ENCODE measurements around the gene MFF.

The MFF gene, protein sequence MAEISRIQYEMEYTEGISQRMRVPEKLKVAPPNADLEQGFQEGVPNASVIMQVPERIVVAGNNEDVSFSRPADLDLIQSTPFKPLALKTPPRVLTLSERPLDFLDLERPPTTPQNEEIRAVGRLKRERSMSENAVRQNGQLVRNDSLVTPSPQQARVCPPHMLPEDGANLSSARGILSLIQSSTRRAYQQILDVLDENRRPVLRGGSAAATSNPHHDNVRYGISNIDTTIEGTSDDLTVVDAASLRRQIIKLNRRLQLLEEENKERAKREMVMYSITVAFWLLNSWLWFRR

GRCh38 chr2:227324995-227325838 is at the start of gene MFF:
Gene MFF, plus strand, starts transcription at chr2:227325251. Its CDS starts 5,415 bp downstream, at chr2:227330666.
- DNase-seq = peak; percentile 87 to 89

DNA sequence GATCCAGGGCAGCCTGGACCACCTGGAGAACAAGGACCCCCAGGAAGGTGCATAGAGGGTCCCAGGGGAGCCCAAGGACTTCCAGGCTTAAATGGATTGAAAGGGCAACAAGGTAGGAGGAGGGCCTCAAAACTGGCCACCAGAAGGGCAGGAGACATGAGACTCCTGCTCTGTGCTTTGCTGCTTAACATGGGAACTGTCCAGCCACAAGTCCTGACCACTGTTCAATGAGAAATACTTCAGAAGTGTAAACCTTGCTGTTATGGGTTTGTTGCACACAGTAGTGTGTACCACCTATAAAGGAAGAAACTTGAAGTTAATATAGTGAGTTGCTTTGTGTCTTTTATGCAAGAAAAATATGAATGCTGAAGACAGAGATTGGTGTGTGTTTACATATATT is 44.2 kb upstream of the MFF start:
- DNase-seq = no peak

DNA sequence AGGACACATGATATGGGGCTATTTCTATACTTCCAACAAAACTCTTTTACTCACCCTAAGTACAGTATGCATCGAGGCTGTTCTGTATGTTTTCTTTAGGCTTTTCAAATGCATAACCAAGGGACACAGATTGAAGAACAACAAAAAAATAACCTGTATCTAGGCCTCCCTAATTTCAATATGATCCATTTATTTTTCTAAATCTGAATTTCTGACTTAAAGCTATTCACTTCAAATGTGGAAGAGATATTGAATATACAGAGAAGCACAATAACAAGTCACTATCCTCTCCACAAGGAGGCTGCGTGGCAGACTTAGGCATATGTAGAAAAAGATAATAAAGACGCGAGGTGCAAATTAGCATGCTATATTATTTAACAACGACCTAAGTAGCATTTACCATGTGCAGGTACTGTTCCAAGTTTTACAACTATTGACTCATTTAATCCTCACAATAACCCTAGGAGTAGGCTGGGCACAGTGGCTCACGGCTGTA is 39.3 kb upstream of the MFF start:
- DNase-seq = no peak

- no peak for DNase-seq
These were observed 37.3 kb upstream of the MFF start for GRCh38 chr2:227287771-227288170.

DNA sequence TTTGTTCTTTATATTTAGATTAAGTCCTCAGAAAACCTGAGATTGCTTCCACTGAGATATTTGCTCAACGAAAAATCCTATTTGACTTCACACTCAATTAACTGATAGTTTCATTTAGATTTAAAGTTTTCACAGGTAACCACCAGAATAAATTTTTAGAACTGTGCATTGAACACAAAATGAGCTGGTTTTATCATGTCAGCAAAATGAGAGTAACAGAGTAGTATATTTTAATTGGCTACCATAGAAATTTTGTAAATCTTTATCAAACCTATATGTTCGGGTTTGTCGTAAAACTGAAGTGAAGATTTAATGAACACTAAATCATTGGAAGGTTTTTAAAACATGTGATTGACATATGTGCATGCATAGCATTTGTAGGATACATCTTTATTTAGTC is 32.7 kb upstream of the MFF start:
- DNase-seq = no peak

GRCh38 chr2:227293531-227293930 is 31.5 kb upstream of the MFF start:
- no peak for DNase-seq

GRCh38 chr2:227295806-227296205 is 29.2 kb upstream of the MFF start:
- no peak for DNase-seq

- DNase-seq = no peak
These were observed 28.2 kb upstream of the MFF start for GRCh38 chr2:227296671-227297405.

- DNase-seq = no peak
These were observed 23.5 kb upstream of the MFF start for GRCh38 chr2:227301523-227301922.

- DNase-seq = no peak
These were observed 16.3 kb upstream of the MFF start for GRCh38 chr2:227308784-227309183.

DNA sequence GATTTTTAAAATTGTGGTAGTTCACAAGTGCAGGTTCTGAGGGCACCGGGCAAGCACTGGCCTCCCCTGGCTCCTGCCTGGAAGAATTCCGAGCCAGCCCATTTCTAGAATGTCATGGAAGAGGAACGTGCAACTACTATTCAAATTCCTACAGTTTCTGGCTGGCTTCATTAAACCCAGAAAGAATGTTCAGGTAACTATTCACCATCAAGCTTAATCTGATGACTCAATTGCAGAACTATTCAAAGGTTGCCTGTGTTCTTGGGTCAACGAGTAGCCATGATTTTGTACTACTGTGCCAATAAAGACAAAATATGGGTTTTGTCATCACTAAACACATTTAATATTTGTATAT is 14.3 kb upstream of the MFF start:
- no peak for DNase-seq

DNA sequence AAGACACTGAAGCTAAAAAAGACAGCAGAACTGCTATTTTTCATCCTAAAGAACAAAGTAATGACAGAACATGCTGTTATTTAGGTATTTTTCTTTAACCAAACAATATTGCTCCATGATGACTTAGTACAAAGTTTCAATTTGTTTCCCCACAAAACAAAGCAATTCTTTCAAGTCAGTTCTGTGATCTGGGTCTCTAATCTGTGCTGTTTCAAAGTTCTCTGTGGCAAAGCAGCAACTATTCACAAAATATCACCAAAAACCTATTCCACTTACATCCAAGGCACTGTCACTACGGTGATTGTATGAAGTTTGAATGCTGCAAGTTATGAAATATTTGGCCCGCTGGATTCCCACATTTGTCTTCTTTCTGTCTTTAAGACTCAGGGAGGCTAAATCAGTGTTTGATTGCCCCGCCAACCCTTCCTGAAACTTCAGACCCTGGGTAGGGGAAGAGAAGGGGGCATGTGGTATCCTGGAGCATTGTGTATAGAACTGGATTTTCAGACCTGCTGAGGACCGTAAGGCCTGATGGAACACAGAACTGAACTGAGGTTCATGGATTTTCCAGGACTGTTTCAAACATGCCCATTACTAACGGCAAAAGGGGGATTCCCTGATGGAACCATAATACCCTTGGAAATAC is 13.1 kb upstream of the MFF start:
- no peak for DNase-seq

GRCh38 chr2:227312579-227312978 is 12.5 kb upstream of the MFF start:
- DNase-seq = no peak

GRCh38 chr2:227313310-227313709 is 11.7 kb upstream of the MFF start:
- no peak for DNase-seq

- DNase-seq = no peak
These were observed 7.2 kb upstream of the MFF start for GRCh38 chr2:227317834-227318233.

DNA sequence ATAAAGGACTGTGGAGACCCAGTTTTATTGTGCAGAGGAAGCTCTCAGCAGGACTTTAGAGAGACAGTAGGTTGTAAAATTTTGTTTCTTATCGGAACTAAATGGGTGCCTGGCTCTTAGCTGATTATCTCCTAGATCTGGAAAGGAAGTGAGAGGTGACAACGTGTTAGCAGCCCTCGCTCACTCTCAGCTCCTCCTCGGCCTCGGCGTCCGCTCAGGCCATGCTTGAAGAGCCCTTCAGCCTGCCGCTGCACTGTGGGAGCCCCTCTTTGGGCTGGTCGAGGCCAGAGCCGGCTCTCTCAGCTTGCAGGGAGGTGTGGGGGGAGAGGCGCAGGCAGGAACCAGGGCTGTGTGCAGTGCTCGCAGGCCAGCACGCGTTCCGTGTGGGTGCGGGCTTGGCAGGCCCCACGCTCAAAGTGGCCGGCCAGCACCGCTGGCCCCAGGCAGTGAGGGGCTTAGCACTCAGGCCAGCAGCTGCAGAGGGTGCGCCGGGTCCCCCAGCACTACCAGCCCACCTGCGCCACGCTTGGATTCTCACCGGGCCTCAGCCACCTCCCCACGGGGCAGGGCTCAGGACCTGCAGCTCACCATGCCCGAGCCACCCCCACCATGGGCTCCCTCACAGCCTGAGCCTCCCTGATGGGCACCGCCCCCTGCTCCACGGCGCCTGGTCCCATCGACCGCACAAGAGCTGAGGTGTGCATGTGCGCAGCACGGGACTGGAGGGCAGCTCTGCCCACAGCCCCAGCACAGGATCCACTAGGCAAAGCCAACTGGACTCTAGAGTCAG is 4.6 kb upstream of the MFF start:
- no peak for DNase-seq

- no peak for DNase-seq
These were observed 2.4 kb upstream of the MFF start for GRCh38 chr2:227322530-227323205.

DNA sequence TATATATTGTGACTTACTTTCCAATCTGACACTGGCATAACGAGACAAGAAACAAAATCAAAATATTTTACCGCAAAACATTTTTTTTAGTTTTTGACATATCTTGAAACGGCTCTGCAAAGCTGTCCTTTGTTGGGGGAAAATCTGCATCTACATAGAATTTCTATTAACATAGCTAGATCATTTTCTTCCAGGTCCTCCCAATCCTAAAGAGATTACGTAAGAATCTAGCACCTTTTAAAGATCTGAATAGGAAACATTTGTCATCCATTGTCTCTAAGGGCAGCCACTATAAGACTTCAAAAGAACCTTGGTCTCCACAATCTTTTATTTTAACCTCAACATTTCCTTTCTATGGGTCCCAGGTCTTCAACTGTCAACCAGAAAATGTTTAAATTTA is 1.2 kb upstream of the MFF start:
- no peak for DNase-seq

GRCh38 chr2:227324642-227324994 is 433 bp upstream of the MFF start:
- peak in 1 of 2 experiments; percentile 32 for DNase-seq

- DNase-seq = no peak
These were observed 766 bp downstream of the MFF start for GRCh38 chr2:227325839-227326195.

DNA sequence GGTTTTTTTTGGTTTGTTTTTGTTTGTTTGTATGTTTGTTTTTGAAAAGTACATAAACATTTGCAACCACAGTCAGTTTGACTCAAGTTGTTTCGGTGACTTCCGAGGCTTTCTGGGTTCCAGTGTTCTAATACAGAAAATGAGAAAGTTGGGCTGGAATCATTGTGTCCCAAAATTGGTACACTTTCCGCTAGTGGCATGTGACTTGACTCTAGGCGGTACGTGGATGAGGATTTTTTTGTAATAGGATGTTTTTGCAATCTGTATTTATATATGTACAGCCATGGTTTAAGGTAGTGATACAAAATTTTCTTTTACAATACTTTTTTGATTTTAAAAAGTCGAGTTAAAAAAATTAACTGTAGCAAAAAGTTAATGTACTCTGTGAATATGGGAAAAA is 1.7 kb downstream of the MFF start:
- no peak for DNase-seq

GRCh38 chr2:227335713-227336112 is 10.7 kb downstream of the MFF start:
- no peak for DNase-seq
